GM12878 (cell line): ENCODE results near the gene SLC28A1. TPM values are rescaled to one million over a fixed set of nuclear protein-coding genes. Genes with fewer than 3 reads are reported as not detected.
"Not testable (repeated sequence)": the region's sequence is repeated elsewhere in the genome, so short reads cannot be mapped to it uniquely, and the experiment has no call there.

Experiments
- ATAC-seq: fragments of 200-7000 bp; cut with Tn5 transposase; 3 replicates; pipeline ENCODE4 v1.9.1; 2020; ENCODE audit warnings: mild to moderate bottlenecking, moderate library complexity
- BruUV-seq: library from RNA; stranded (reverse); fragments of 400-500 nt; replicated peaks from 2 replicates; lab custom pipeline; 2021; lab: Mats Ljungman, UMichigan
- CTCF ChIA-PET: fragments of 300-600 bp; sonication (Branson Sonifier 250); formaldehyde crosslinking; extraction: SDS; loops from one replicate; lab custom pipeline; 2021; ENCODE audit warnings: inconsistent platforms; lab: Yijun Ruan, JAX
- POLR2A ChIA-PET: fragments of 350-600 bp; formaldehyde crosslinking; extraction: SDS; loops from one replicate; lab custom pipeline; 2021; ENCODE audit warnings: inconsistent platforms; lab: Charles Lee
- RAD21 ChIA-PET: fragments of 300-600 bp; sonication (Branson Sonifier 250); formaldehyde crosslinking; loops from one replicate; lab custom pipeline; 2023; ENCODE audit warnings: antibody characterized with exemption; ENCODE audit not compliant: unreplicated experiment; lab: Charles Lee
- SMC1A ChIA-PET: fragments of 300-600 bp; sonication (Branson Sonifier 250); formaldehyde crosslinking; loops from one replicate; lab custom pipeline; 2023; ENCODE audit not compliant: unreplicated experiment, uncharacterized antibody; lab: Charles Lee
- DNase-seq: peaks from one replicate; pipeline ENCODE4 v3.0.0-alpha.2; 2011; ENCODE audit warnings: low read depth, low spot score
- FAIRE-seq: peaks from 3 replicates; lab custom pipeline; 2011; peaks lifted over from hg19 to GRCh38; lab: Jason Lieb, UNC
- H2AFZ ChIP-seq: 2 replicates; pipeline ENCODE4 v1.6.0; 2011; ENCODE audit warnings: low read depth, low read length, control low read depth; ENCODE audit not compliant: control insufficient read depth
- H3K27ac ChIP-seq: 2 replicates; pipeline ENCODE4 v1.5.1; 2011; ENCODE audit warnings: control low read depth; ENCODE audit not compliant: control insufficient read depth, insufficient read depth
- H3K27me3 ChIP-seq, 2 experiments: replicated peaks in 1 of 2; 2 replicates each; pipeline versions ENCODE4 v1.6.0 to v1.6.1; 2011; ENCODE audit warnings: low read length in 1 of 2; ENCODE audit not compliant: control insufficient read depth in 2 of 2, insufficient read depth in 2 of 2
- H3K36me3 ChIP-seq, 2 experiments: 2 replicates each; pipeline ENCODE4 v1.5.1; 2011; ENCODE audit warnings: low read length in 1 of 2; ENCODE audit not compliant: control insufficient read depth in 2 of 2, insufficient read depth in 2 of 2
- H3K4me1 ChIP-seq: 2 replicates; pipeline ENCODE4 v1.6.1; 2011; ENCODE audit warnings: mild to moderate bottlenecking, low read length, moderate library complexity, mixed read lengths; ENCODE audit not compliant: control insufficient read depth, insufficient read depth
- H3K4me2 ChIP-seq: 2 replicates; pipeline ENCODE4 v1.6.0; 2011; ENCODE audit warnings: control low read depth; ENCODE audit not compliant: control insufficient read depth, insufficient read depth
- H3K4me3 ChIP-seq: fragments of 200-600 bp; sonication (generic); 2 replicates; pipeline ENCODE4 v1.5.1; 2016
- H3K79me2 ChIP-seq: 2 replicates; pipeline ENCODE4 v1.6.0; 2011; ENCODE audit warnings: low read length; ENCODE audit not compliant: control insufficient read depth, insufficient read depth
- H3K9ac ChIP-seq: 2 replicates; pipeline ENCODE4 v1.8.0; 2011; ENCODE audit warnings: low read length, control low read depth, mixed read lengths; ENCODE audit not compliant: control insufficient read depth, insufficient read depth
- H3K9me3 ChIP-seq: replicated peaks from 3 replicates; pipeline ENCODE4 v1.5.1; 2011; ENCODE audit warnings: mild to moderate bottlenecking, low read length; ENCODE audit not compliant: control insufficient read depth, insufficient read depth
- H4K20me1 ChIP-seq: 2 replicates; pipeline ENCODE4 v1.6.0; 2011; ENCODE audit not compliant: control insufficient read depth, insufficient read depth
- CHD4 ChIP-seq: fragments of 200-600 bp; sonication (generic); IDR thresholded peaks from 2 replicates; pipeline ENCODE4 v1.6.1; 2016; ENCODE audit warnings: mild to moderate bottlenecking
- TCF12 ChIP-seq: IDR thresholded peaks from 2 replicates; pipeline ENCODE4 v1.6.1; 2011; ENCODE audit warnings: low read depth, mild to moderate bottlenecking, low read length
- WGBS: methylation state at CpG from one replicate; pipeline ENCODE4 v1.1.6; 2016; ENCODE audit warnings: low lambda C conversion rate; ENCODE audit not compliant: insufficient replicate concordance, insufficient coverage; ENCODE audit errors: missing lambda C conversion rate; 5-methylcytosine and 5-hydroxymethylcytosine counted together
- in situ Hi-C: fragments of 300-500 bp; cut with MboI; formaldehyde crosslinking; loops from 9 replicates; pipeline ENCODE4 v1.14.3; 2018; ENCODE audit warnings: mixed read lengths
- intact Hi-C: fragments of 100-400 bp; cut with micrococcal nuclease; formaldehyde crosslinking; loops from one replicate; pipeline ENCODE4 v1.14.2; 2022; ENCODE audit not compliant: unreplicated experiment
- polyA plus RNA-seq, 11 experiments: library from polyadenylated mRNA; depleted of rRNA in 4 of 11; unstranded in 6 of 11; stranded (reverse) in 5 of 11; fragments of >200 nt; fragmentation: Nextera tagmentation in 4 of 11; fragmentation: Illumina TruSeq in 1 of 11; extraction: Ambion mirVana in 4 of 11; extraction: Trizol in 1 of 11; gene quantifications; 1 replicate in 1 of 11; 2 replicates in 10 of 11; pipeline versions ENCODE4 v1.2.1 to v1.2.3, GENCODE V29; 2011 to 2016; ENCODE audit warnings: inconsistent platforms in 2 of 11, missing spikeins in 2 of 11, low read depth in 1 of 11
- total RNA-seq, 4 experiments: library from RNA; depleted of rRNA in 3 of 4; stranded (reverse); fragments of >200 nt in 3 of 4; fragmentation: Illumina TruSeq in 1 of 4; extraction: Trizol in 1 of 4; gene quantifications; 2 replicates each; pipeline versions ENCODE4 v1.2.1 to v1.2.3, GENCODE V29; 2013 to 2021

The SLC28A1 gene
- total and polyA plus RNA-seq, 10 of the 15 experiments (the other 5 are each of a cell fraction or from before 2014, with no cell fraction given), result not detected

DNA sequence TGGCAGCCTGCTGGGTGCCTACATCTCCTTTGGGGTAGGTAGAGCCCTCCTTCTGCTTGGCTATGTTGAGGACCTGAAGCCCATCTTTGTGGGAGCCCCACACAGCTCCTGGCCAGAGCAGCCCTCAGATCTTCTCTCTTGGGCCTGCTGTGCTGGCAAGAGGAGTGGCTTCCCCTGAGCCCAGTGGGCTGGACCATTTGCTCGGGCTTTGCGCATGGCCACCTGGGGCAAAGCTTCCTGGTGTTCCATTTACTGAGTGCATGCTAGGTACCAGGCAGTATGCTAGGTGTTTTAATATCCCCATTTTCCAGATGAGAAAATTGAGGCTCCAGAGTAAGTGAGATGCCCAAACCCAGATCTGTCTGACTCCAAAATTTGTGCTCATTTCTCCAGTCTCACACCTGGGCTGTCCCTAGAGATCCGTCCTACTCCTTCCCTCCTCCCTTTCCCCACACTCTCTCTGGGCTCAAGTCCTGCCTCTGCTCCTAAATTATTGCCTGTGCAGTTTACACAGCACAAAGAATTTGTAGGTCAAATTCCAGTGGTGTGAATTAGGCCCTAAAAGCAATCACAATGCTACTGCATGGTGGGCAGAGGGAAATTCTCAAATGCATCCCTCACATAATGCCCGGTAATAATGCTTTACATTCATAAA, 39.7 kb downstream of the SLC28A1 start:
- no peak for ATAC-seq
- intact Hi-C loops (no loop called here), in situ Hi-C loops (no loop called here)
- Histone ChIP-seq H3K27me3 (no peaks in the 10 kb centered on the region), H4K20me1 (no peaks in the 10 kb centered on the region), H3K9ac (no peak overlapping the region), H3K4me3 (no peak overlapping the region), H3K4me1 (no peaks in the 10 kb centered on the region), H3K79me2 (no peaks in the 10 kb centered on the region), H2AFZ (no peak overlapping the region), H3K36me3 (no peaks in the 10 kb centered on the region), H3K27ac (no peak overlapping the region), H3K9me3 (no peaks in the 10 kb centered on the region), H3K4me2 (no peak overlapping the region)
- POLR2A ChIA-PET, result no interaction called here
- no peak for FAIRE-seq
- DNase-seq, result no peak
- SMC1A ChIA-PET, result no interaction called here
- TF ChIP-seq CHD4 (no peak), TCF12 (no peak)
- 79% methylated on average over 4 of the region's 4 CpGs for WGBS
- RAD21 ChIA-PET, result no interaction called here
- no TSS peak for BruUV-seq
- CTCF ChIA-PET, result no interaction called here

DNA sequence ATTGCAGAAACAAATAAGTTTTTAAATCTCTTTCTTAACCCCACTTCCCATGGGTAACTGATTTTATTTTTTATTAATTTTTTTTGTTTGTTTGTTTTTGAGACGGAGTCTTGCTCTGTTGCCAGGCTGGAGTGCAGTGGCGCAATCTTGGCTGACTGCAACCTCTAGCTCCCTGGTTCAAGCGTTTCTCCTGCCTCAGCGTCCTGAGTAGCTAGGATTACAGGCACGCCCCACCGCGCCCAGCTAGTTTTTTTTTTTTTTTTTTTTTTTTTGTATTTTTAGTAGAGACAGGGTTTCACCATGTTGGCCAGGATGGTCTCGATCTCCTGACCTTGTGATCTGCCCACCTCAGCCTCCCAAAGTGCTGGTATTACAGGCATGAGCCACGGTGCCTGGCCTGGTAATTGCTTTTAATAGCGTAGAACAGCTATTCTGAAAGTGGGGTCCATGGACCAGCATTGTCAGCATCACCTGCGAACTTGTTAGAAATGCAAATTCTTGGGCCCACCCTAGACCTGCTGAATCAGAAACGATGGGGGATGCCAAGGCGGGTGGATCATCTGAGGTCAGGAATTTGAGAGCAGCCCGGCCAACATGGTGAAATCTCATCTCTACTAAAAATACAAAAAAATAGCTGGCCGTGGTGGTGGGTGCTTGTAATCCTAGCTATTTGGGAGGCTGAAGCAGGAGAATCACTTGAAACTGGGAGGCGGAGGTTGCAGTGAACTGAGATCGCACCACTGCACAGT, 40.5 kb downstream of the SLC28A1 start:
- H4K20me1 ChIP-seq, H3K27me3 ChIP-seq, BruUV-seq, POLR2A ChIA-PET, H3K27ac ChIP-seq, H3K4me3 ChIP-seq, H3K9ac ChIP-seq, H3K4me2 ChIP-seq, H2AFZ ChIP-seq, H3K36me3 ChIP-seq, FAIRE-seq, H3K4me1 ChIP-seq, ATAC-seq, H3K79me2 ChIP-seq, DNase-seq, H3K9me3 ChIP-seq: not testable (repeated sequence)
- ChIA-PET RAD21 (interaction anchor here (0.6 kb wide), 1 partner anchor 112 kb away, joined by 3 read pairs; no protein-coding TSS in a partner anchor), CTCF (interaction anchor here (1.3 to 2.1 kb wide), 3 partner anchors 335 to 338 kb away, joined by 4 to 6 read pairs (median 4); no protein-coding TSS in a partner anchor), SMC1A (interaction anchor here (0.7 to 1.2 kb wide), 2 partner anchors 44 to 327 kb away, joined by 3 to 4 read pairs; no protein-coding TSS in a partner anchor)
- in situ Hi-C loops (loop anchor here (5.0 kb wide), 1 partner anchor 333 kb away; no protein-coding TSS in a partner anchor), intact Hi-C loops (loop anchor here (5.0 kb wide), 1 partner anchor 78 kb away; no protein-coding TSS in a partner anchor)
- 59% methylated on average over 17 of the region's 17 CpGs for WGBS
